GM12878 (cell line): ENCODE measurements around the gene GNPTAB. TPM values are rescaled to one million over a fixed set of nuclear protein-coding genes. Genes with fewer than 3 reads are reported as not detected.

ENCODE experiments used
- ATAC-seq: fragments of 200-7000 bp; cut with Tn5 transposase; 3 replicates; pipeline ENCODE4 v1.9.1; 2020; ENCODE audit warnings: mild to moderate bottlenecking, moderate library complexity
- BruUV-seq: library from RNA; stranded (reverse); fragments of 400-500 nt; replicated peaks from 2 replicates; lab custom pipeline; 2021; lab: Mats Ljungman, UMichigan
- CTCF ChIA-PET: fragments of 300-600 bp; sonication (Branson Sonifier 250); formaldehyde crosslinking; extraction: SDS; loops from one replicate; lab custom pipeline; 2021; ENCODE audit warnings: inconsistent platforms; lab: Yijun Ruan, JAX
- POLR2A ChIA-PET: fragments of 350-600 bp; formaldehyde crosslinking; extraction: SDS; loops from one replicate; lab custom pipeline; 2021; ENCODE audit warnings: inconsistent platforms; lab: Charles Lee
- RAD21 ChIA-PET: fragments of 300-600 bp; sonication (Branson Sonifier 250); formaldehyde crosslinking; loops from one replicate; lab custom pipeline; 2023; ENCODE audit warnings: antibody characterized with exemption; ENCODE audit not compliant: unreplicated experiment; lab: Charles Lee
- SMC1A ChIA-PET: fragments of 300-600 bp; sonication (Branson Sonifier 250); formaldehyde crosslinking; loops from one replicate; lab custom pipeline; 2023; ENCODE audit not compliant: unreplicated experiment, uncharacterized antibody; lab: Charles Lee
- DNase-seq: peaks from one replicate; pipeline ENCODE4 v3.0.0-alpha.2; 2011; ENCODE audit warnings: low read depth, low spot score
- FAIRE-seq: peaks from 3 replicates; lab custom pipeline; 2011; peaks lifted over from hg19 to GRCh38; lab: Jason Lieb, UNC
- H2AFZ ChIP-seq: 2 replicates; pipeline ENCODE4 v1.6.0; 2011; ENCODE audit warnings: low read depth, low read length, control low read depth; ENCODE audit not compliant: control insufficient read depth
- H3K27ac ChIP-seq: 2 replicates; pipeline ENCODE4 v1.5.1; 2011; ENCODE audit warnings: control low read depth; ENCODE audit not compliant: control insufficient read depth, insufficient read depth
- H3K27me3 ChIP-seq, 2 experiments: replicated peaks in 1 of 2; 2 replicates each; pipeline versions ENCODE4 v1.6.0 to v1.6.1; 2011; ENCODE audit warnings: low read length in 1 of 2; ENCODE audit not compliant: control insufficient read depth in 2 of 2, insufficient read depth in 2 of 2
- H3K36me3 ChIP-seq, 2 experiments: 2 replicates each; pipeline ENCODE4 v1.5.1; 2011; ENCODE audit warnings: low read length in 1 of 2; ENCODE audit not compliant: control insufficient read depth in 2 of 2, insufficient read depth in 2 of 2
- H3K4me1 ChIP-seq: 2 replicates; pipeline ENCODE4 v1.6.1; 2011; ENCODE audit warnings: mild to moderate bottlenecking, low read length, moderate library complexity, mixed read lengths; ENCODE audit not compliant: control insufficient read depth, insufficient read depth
- H3K4me2 ChIP-seq: 2 replicates; pipeline ENCODE4 v1.6.0; 2011; ENCODE audit warnings: control low read depth; ENCODE audit not compliant: control insufficient read depth, insufficient read depth
- H3K4me3 ChIP-seq: fragments of 200-600 bp; sonication (generic); 2 replicates; pipeline ENCODE4 v1.5.1; 2016
- H3K79me2 ChIP-seq: 2 replicates; pipeline ENCODE4 v1.6.0; 2011; ENCODE audit warnings: low read length; ENCODE audit not compliant: control insufficient read depth, insufficient read depth
- H3K9ac ChIP-seq: 2 replicates; pipeline ENCODE4 v1.8.0; 2011; ENCODE audit warnings: low read length, control low read depth, mixed read lengths; ENCODE audit not compliant: control insufficient read depth, insufficient read depth
- H3K9me3 ChIP-seq: replicated peaks from 3 replicates; pipeline ENCODE4 v1.5.1; 2011; ENCODE audit warnings: mild to moderate bottlenecking, low read length; ENCODE audit not compliant: control insufficient read depth, insufficient read depth
- H4K20me1 ChIP-seq: 2 replicates; pipeline ENCODE4 v1.6.0; 2011; ENCODE audit not compliant: control insufficient read depth, insufficient read depth
- ASH2L ChIP-seq: fragments of 300-600, 200-600 bp; sonication (generic); IDR thresholded peaks from 2 replicates; pipeline ENCODE4 v1.6.1; 2017; ENCODE audit warnings: low read depth, mild to moderate bottlenecking, borderline replicate concordance
- CBX3 ChIP-seq: fragments of 200-600 bp; sonication (generic); IDR thresholded peaks from 2 replicates; pipeline ENCODE4 v1.6.1; 2016; ENCODE audit warnings: low read depth, borderline replicate concordance
- CHD4 ChIP-seq: fragments of 200-600 bp; sonication (generic); IDR thresholded peaks from 2 replicates; pipeline ENCODE4 v1.6.1; 2016; ENCODE audit warnings: mild to moderate bottlenecking
- ETV6 ChIP-seq, 2 experiments: fragments of 450-650 bp in 1 of 2; IDR thresholded peaks in 1 of 2; conservative IDR thresholded peaks in 1 of 2; 2 replicates each; pipeline ENCODE4 v1.6.1; 2014; ENCODE audit warnings: antibody characterized with exemption in 1 of 2, borderline replicate concordance in 1 of 2, low read depth in 1 of 2, mild to moderate bottlenecking in 1 of 2, moderate library complexity in 1 of 2
- KAT2A ChIP-seq: conservative IDR thresholded peaks from 2 replicates; pipeline ENCODE4 v1.6.1; 2011; ENCODE audit warnings: low read depth, low read length; ENCODE audit not compliant: control insufficient read depth
- MLLT1 ChIP-seq: fragments of 450-650 bp; IDR thresholded peaks from 2 replicates; pipeline ENCODE4 v1.6.1; 2016; ENCODE audit warnings: mild to moderate bottlenecking
- MTA2 ChIP-seq: fragments of 450-650 bp; IDR thresholded peaks from 2 replicates; pipeline ENCODE4 v1.6.1; 2016; ENCODE audit warnings: low read depth, mild to moderate bottlenecking, moderate library complexity
- NR2F1 ChIP-seq: fragments of 450-650 bp; conservative IDR thresholded peaks from 2 replicates; pipeline ENCODE4 v1.6.1; 2017; ENCODE audit warnings: mild to moderate bottlenecking
- NRF1 ChIP-seq: conservative IDR thresholded peaks from 2 replicates; pipeline ENCODE4 v1.6.1; 2011; ENCODE audit warnings: mild to moderate bottlenecking, low read depth, low read length, improper control_type of control experiment
- RB1 ChIP-seq: fragments of 450-650 bp; formaldehyde crosslinking; IDR thresholded peaks from 2 replicates; pipeline ENCODE4 v1.6.1; 2017; ENCODE audit warnings: mild to moderate bottlenecking, borderline replicate concordance
- SMARCA5 ChIP-seq: fragments of 450-650 bp; IDR thresholded peaks from 2 replicates; pipeline ENCODE4 v1.6.1; 2017; ENCODE audit warnings: mild to moderate bottlenecking
- ZBED1 ChIP-seq: IDR thresholded peaks from 2 replicates; pipeline ENCODE4 v1.6.1; 2016; ENCODE audit warnings: borderline replicate concordance
- ZNF274 ChIP-seq: IDR thresholded peaks from one replicate; pipeline ENCODE4 v1.8.0; 2011; ENCODE audit not compliant: insufficient read length, insufficient read depth
- WGBS: methylation state at CpG from one replicate; pipeline ENCODE4 v1.1.6; 2016; ENCODE audit warnings: low lambda C conversion rate; ENCODE audit not compliant: insufficient replicate concordance, insufficient coverage; ENCODE audit errors: missing lambda C conversion rate; 5-methylcytosine and 5-hydroxymethylcytosine counted together
- in situ Hi-C: fragments of 300-500 bp; cut with MboI; formaldehyde crosslinking; loops from 9 replicates; pipeline ENCODE4 v1.14.3; 2018; ENCODE audit warnings: mixed read lengths
- intact Hi-C: fragments of 100-400 bp; cut with micrococcal nuclease; formaldehyde crosslinking; loops from one replicate; pipeline ENCODE4 v1.14.2; 2022; ENCODE audit not compliant: unreplicated experiment
- polyA plus RNA-seq, 11 experiments: library from polyadenylated mRNA; depleted of rRNA in 4 of 11; unstranded in 6 of 11; stranded (reverse) in 5 of 11; fragments of >200 nt; fragmentation: Nextera tagmentation in 4 of 11; fragmentation: Illumina TruSeq in 1 of 11; extraction: Ambion mirVana in 4 of 11; extraction: Trizol in 1 of 11; gene quantifications; 1 replicate in 1 of 11; 2 replicates in 10 of 11; pipeline versions ENCODE4 v1.2.1 to v1.2.3, GENCODE V29; 2011 to 2016; ENCODE audit warnings: inconsistent platforms in 2 of 11, missing spikeins in 2 of 11, low read depth in 1 of 11
- total RNA-seq, 4 experiments: library from RNA; depleted of rRNA in 3 of 4; stranded (reverse); fragments of >200 nt in 3 of 4; fragmentation: Illumina TruSeq in 1 of 4; extraction: Trizol in 1 of 4; gene quantifications; 2 replicates each; pipeline versions ENCODE4 v1.2.1 to v1.2.3, GENCODE V29; 2013 to 2021
- TF ChIP-seq, protein P1 (sequence below): fragments of 450-650 bp; IDR thresholded peaks from 2 replicates; pipeline ENCODE4 v1.6.1; 2018; ENCODE audit warnings: mild to moderate bottlenecking, low read depth, moderate library complexity; ENCODE audit not compliant: partially characterized antibody

Gene GNPTAB
- total and polyA plus RNA-seq, 10 of the 15 experiments (the other 5 are each of a cell fraction or from before 2014, with no cell fraction given) = 9.8 to 38.9 (median 35.3) TPM

DNA sequence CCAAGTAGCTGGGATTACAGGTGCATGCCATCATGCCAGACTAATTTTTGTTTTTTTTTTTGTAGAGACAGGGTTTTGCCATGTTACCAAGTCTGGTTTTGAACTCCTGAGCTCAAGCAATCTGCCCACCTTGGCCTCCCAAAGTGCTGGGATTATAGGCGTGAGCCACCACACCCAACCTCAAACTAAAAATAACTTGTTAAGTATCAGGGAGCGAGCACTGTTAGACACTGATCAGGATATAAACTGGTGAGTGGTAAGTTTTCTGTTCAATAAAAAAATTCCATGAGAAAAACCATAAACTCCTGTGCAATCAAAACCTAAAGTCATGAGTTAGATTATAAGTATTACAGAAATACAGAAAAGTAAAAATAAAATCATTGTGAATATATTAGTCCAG lies 46.9 kb downstream of the GNPTAB start (continued):
- TF ChIP-seq, protein P1, sequence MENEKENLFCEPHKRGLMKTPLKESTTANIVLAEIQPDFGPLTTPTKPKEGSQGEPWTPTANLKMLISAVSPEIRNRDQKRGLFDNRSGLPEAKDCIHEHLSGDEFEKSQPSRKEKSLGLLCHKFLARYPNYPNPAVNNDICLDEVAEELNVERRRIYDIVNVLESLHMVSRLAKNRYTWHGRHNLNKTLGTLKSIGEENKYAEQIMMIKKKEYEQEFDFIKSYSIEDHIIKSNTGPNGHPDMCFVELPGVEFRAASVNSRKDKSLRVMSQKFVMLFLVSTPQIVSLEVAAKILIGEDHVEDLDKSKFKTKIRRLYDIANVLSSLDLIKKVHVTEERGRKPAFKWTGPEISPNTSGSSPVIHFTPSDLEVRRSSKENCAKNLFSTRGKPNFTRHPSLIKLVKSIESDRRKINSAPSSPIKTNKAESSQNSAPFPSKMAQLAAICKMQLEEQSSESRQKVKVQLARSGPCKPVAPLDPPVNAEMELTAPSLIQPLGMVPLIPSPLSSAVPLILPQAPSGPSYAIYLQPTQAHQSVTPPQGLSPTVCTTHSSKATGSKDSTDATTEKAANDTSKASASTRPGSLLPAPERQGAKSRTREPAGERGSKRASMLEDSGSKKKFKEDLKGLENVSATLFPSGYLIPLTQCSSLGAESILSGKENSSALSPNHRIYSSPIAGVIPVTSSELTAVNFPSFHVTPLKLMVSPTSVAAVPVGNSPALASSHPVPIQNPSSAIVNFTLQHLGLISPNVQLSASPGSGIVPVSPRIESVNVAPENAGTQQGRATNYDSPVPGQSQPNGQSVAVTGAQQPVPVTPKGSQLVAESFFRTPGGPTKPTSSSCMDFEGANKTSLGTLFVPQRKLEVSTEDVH = no peak
- no peak for TF ChIP-seq ZBED1
- no peak for TF ChIP-seq RB1
- no peak for TF ChIP-seq NRF1
- TF ChIP-seq ZNF274 = no peak

- Histone ChIP-seq H3K27ac (no peak overlapping the region), H3K79me2 (no peaks in the 10 kb centered on the region), H3K9ac (no peak overlapping the region), H3K4me1 (no peaks in the 10 kb centered on the region), H3K4me3 (no peak overlapping the region), H4K20me1 (no peaks in the 10 kb centered on the region), H3K9me3 (no peaks in the 10 kb centered on the region), H3K36me3 (peaks cover 4% of the 10 kb centered on the region in 2 experiments; a peak in 3 of 4 replicates), H2AFZ (no peak overlapping the region), H3K27me3 (no peaks in the 10 kb centered on the region), H3K4me2 (no peak overlapping the region)
- no TSS peak for BruUV-seq
- in situ Hi-C loops = no loop called here
- intact Hi-C loops = no loop called here
- POLR2A ChIA-PET = interaction anchor here (0.7 to 1.5 kb wide), 2 partner anchors 14 to 39 kb away, joined by 3 read pairs; no protein-coding TSS in a partner anchor
- FAIRE-seq = no peak
- no peak for DNase-seq
- RAD21 ChIA-PET = interaction anchor here (0.6 to 1.3 kb wide), 3 partner anchors 24 to 55 kb away, joined by 3 read pairs; no protein-coding TSS in a partner anchor
- 94% methylated on average over 2 of the region's 2 CpGs for WGBS
- SMC1A ChIA-PET = interaction anchor here (0.6 kb wide), 1 partner anchor 44 kb away, joined by 3 read pairs; no protein-coding TSS in a partner anchor
- no peak for ATAC-seq
- CTCF ChIA-PET = interaction anchor here (0.5 to 3.2 kb wide), 6 partner anchors 10 to 982 kb away, joined by 3 to 14 read pairs (median 4); no protein-coding TSS in a partner anchor
- TF ChIP-seq KAT2A (no peak), ASH2L (no peak), MTA2 (no peak), NR2F1 (no peak), CHD4 (no peak), CBX3 (no peak), MLLT1 (no peak), SMARCA5 (no peak), ETV6 (conservative IDR thresholded peaks at IDR 0.05 in 1 of 2, IDR thresholded peaks at IDR 0.05 in 1 of 2; ENCODE audit: borderline replicate concordance in 1 of 2, low read depth in 1 of 2) (no peak)
- TF ChIP-seq, protein P1 = no peak
Observed at GRCh38 chr12:101783150-101783549, 47.6 kb downstream of the GNPTAB start.
